ENCODE measurements around the gene SMU1. TPM values are rescaled to one million over a fixed set of nuclear protein-coding genes. Genes with fewer than 3 reads are reported as not detected.
A peak's percentile ranks its signal among the peaks of the same experiment; 100 is the strongest.

The SMU1 gene
- 10 to 100 TPM in 3 of 4 donors, 1 to 10 TPM in 1; 9.3 to 17.3 (median 10.9) TPM for total RNA-seq

GRCh38 chr9:33076046-33077004, at the start of gene SMU1:
TSS of gene SMU1 (minus strand) at chr9:33076674. CDS start at chr9:33076608, 66 bp downstream.
- DNase-seq, result peak; percentile 95 to 99 (median 96)
- Histone ChIP-seq H3K36me3 (peaks cover 0 to 26% (median 0%) of the 10 kb centered on the region in 3 donors), H3K27ac (peak within 1 kb of the TSS; percentile 86 to 95 (median 90)), H3K9me3 (no peaks in the 10 kb centered on the region), H3K4me1 (peaks cover 0 to 8% (median 0%) of the 10 kb centered on the region in 4 donors), H3K4me3 (peak within 1 kb of the TSS; percentile 66 to 95 (median 70)), H3K27me3 (no peaks in the 10 kb centered on the region)
- TF ChIP-seq CTCF (IDR thresholded peaks at IDR 0.05) (peak in 2 of 6 experiments; percentile 9 to 11), POLR2A (IDR thresholded peaks at IDR 0.05) (peak; percentile 59 to 87)

GRCh38 chr9:33125461-33125860, 49.0 kb upstream of the SMU1 start:
- peak in 1 of 3 donors; percentile 43 for DNase-seq
- Histone ChIP-seq H3K27ac (peak overlapping the region in 1 of 4 donors; percentile 71), H3K4me1 (peaks cover 0 to 17% (median 12%) of the 10 kb centered on the region in 4 donors), H3K9me3 (no peaks in the 10 kb centered on the region), H3K4me3 (no peak overlapping the region), H3K27me3 (no peaks in the 10 kb centered on the region), H3K36me3 (peaks cover 0 to 30% (median 0%) of the 10 kb centered on the region in 3 donors)
- no peak for TF ChIP-seq CTCF (IDR thresholded peaks at IDR 0.05)
- TF ChIP-seq POLR2A (IDR thresholded peaks at IDR 0.05), result no peak

DNA sequence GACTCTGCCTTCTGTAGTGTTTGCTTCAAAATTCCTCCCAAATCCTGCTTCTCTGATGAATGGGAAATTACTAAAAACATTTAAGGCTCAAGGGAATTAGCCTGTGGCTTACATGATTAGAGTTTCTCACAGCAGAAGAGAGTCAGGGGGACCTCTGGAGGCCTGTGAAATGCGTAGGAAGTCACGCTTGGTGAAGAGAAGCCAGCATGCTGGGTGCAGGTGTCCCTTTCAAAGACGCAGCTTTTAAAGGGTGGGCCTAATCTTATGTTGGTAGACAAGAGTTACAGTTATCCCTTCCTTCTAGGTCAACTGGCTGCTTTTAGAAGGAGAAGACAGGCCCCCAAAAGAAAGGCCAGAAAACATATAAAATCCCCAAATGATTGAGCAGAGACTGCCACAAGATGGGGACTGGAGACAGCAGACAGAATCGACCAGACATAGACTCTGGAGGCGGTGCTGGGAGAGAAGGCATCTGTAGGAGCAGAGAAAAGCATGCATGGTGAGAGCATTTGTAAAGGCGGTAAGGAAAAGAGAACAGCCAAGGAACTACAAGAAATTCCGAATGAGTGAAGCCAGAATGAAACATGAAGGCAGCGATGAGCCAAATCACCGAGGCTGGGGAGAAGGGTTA, 48.4 kb upstream of the SMU1 start:
- Histone ChIP-seq H3K9me3 (no peaks in the 10 kb centered on the region), H3K27me3 (no peaks in the 10 kb centered on the region), H3K27ac (peak overlapping the region in 1 of 4 donors; percentile 71), H3K4me1 (peaks cover 0 to 11% (median 8%) of the 10 kb centered on the region in 4 donors), H3K36me3 (peaks cover 0 to 36% (median 0%) of the 10 kb centered on the region in 3 donors), H3K4me3 (no peak overlapping the region)
- TF ChIP-seq POLR2A (IDR thresholded peaks at IDR 0.05) (no peak), CTCF (IDR thresholded peaks at IDR 0.05) (no peak)
- DNase-seq, result peak in 2 of 3 donors; percentile 47 to 74

DNA sequence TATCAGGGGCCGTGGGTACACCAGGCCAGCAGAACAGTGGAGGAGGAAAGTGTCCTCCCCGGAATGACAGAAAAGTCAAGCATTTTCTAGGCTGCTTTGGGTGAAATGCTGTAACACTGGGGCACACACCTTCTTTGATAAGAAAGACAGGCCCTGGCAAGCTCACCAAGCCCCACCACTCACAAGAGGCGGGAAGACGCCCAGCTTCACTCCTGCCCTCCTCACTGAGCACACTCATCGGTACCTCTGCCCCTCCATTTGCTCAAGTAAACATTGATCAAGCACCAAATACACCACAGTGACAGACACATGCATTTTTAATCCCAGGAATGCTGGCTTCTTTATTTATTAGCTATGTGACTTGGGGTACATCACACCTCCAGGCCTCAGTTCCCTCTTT, 47.6 kb upstream of the SMU1 start:
- Histone ChIP-seq H3K9me3 (no peaks in the 10 kb centered on the region), H3K27ac (peak overlapping the region in 1 of 4 donors; percentile 71), H3K36me3 (peaks cover 0 to 44% (median 0%) of the 10 kb centered on the region in 3 donors), H3K4me1 (peaks cover 0 to 2% (median 1%) of the 10 kb centered on the region in 4 donors), H3K4me3 (no peak overlapping the region), H3K27me3 (no peaks in the 10 kb centered on the region)
- TF ChIP-seq CTCF (IDR thresholded peaks at IDR 0.05), result no peak
- TF ChIP-seq POLR2A (IDR thresholded peaks at IDR 0.05), result no peak
- DNase-seq, result no peak

- H3K9me3 ChIP-seq, result no peaks in the 10 kb centered on the region
- H3K4me1 ChIP-seq, result no peaks in the 10 kb centered on the region
- no peak overlapping the region for H3K4me3 ChIP-seq
- TF ChIP-seq POLR2A (IDR thresholded peaks at IDR 0.05) (no peak), CTCF (IDR thresholded peaks at IDR 0.05) (no peak)
- H3K27me3 ChIP-seq, result no peaks in the 10 kb centered on the region
- peaks cover 0 to 49% (median 0%) of the 10 kb centered on the region in 3 donors for H3K36me3 ChIP-seq
- H3K27ac ChIP-seq, result peak overlapping the region in 1 of 4 donors; percentile 71
- no peak for DNase-seq
Measured at GRCh38 chr9:33123407-33124031, 47.0 kb upstream of the SMU1 start.

All from Peyer's patch (tissue), 4 donors.